Neuron (in vitro differentiated cells): Measurements from ENCODE around the gene CRACDL.

ENCODE experiments used
- H2AFZ ChIP-seq: one replicate; pipeline ENCODE4 v1.6.1; 2013; ENCODE audit warnings: low read depth, mild to moderate bottlenecking, inconsistent platforms, low read length, moderate library complexity
- H3K27me3 ChIP-seq: one replicate; pipeline ENCODE4 v1.6.1; 2013; ENCODE audit warnings: low read length; ENCODE audit not compliant: insufficient read depth
- H3K36me3 ChIP-seq: one replicate; pipeline ENCODE4 v1.6.1; 2013; ENCODE audit warnings: low read length; ENCODE audit not compliant: insufficient read depth
- H3K4me1 ChIP-seq: one replicate; pipeline ENCODE4 v1.6.1; 2013; ENCODE audit warnings: low read length; ENCODE audit not compliant: insufficient read depth
- H3K4me3 ChIP-seq: 2 replicates; pipeline ENCODE4 v1.5.1; 2013; ENCODE audit warnings: mild to moderate bottlenecking, low read length, moderate library complexity
- H3K9me3 ChIP-seq: one replicate; pipeline ENCODE4 v1.6.1; 2013; ENCODE audit warnings: low read length

The CRACDL gene

GRCh38 chr2:98801286-98801685 lies 134.7 kb downstream of the CRACDL start:
- no peaks in the 10 kb centered on the region for H3K36me3 ChIP-seq
- no peaks in the 10 kb centered on the region for H3K9me3 ChIP-seq
- peaks cover 6% of the 10 kb centered on the region for H3K4me1 ChIP-seq
- H3K4me3 ChIP-seq = no peak overlapping the region
- peaks cover 7% of the 10 kb centered on the region for H3K27me3 ChIP-seq
- H2AFZ ChIP-seq = no peak overlapping the region

GRCh38 chr2:98800330-98801064 lies 135.5 kb downstream of the CRACDL start:
- no peaks in the 10 kb centered on the region for H3K9me3 ChIP-seq
- H3K4me3 ChIP-seq = no peak overlapping the region
- no peaks in the 10 kb centered on the region for H3K36me3 ChIP-seq
- H3K4me1 ChIP-seq = peaks cover 2% of the 10 kb centered on the region
- no peak overlapping the region for H2AFZ ChIP-seq
- peaks cover 3% of the 10 kb centered on the region for H3K27me3 ChIP-seq

GRCh38 chr2:98799375-98800329 lies 136.4 kb downstream of the CRACDL start:
- Histone ChIP-seq H2AFZ (no peak overlapping the region), H3K36me3 (no peaks in the 10 kb centered on the region), H3K4me1 (no peaks in the 10 kb centered on the region), H3K4me3 (no peak overlapping the region), H3K9me3 (no peaks in the 10 kb centered on the region), H3K27me3 (no peaks in the 10 kb centered on the region)

GRCh38 chr2:98796775-98797544 lies 139.1 kb downstream of the CRACDL start:
- H3K4me1 ChIP-seq = no peaks in the 10 kb centered on the region
- no peaks in the 10 kb centered on the region for H3K27me3 ChIP-seq
- H3K36me3 ChIP-seq = no peaks in the 10 kb centered on the region
- no peak overlapping the region for H2AFZ ChIP-seq
- no peak overlapping the region for H3K4me3 ChIP-seq
- H3K9me3 ChIP-seq = no peaks in the 10 kb centered on the region

- Histone ChIP-seq H3K36me3 (no peaks in the 10 kb centered on the region), H3K27me3 (no peaks in the 10 kb centered on the region), H3K9me3 (no peaks in the 10 kb centered on the region), H2AFZ (no peak overlapping the region), H3K4me1 (no peaks in the 10 kb centered on the region), H3K4me3 (no peak overlapping the region)
These were observed 139.9 kb downstream of the CRACDL start for GRCh38 chr2:98795891-98796676.

GRCh38 chr2:98793897-98794830 lies 141.9 kb downstream of the CRACDL start:
- Histone ChIP-seq H3K4me3 (no peak overlapping the region), H3K9me3 (no peaks in the 10 kb centered on the region), H3K4me1 (no peaks in the 10 kb centered on the region), H2AFZ (no peak overlapping the region), H3K36me3 (no peaks in the 10 kb centered on the region), H3K27me3 (no peaks in the 10 kb centered on the region)

- Histone ChIP-seq H3K4me1 (no peaks in the 10 kb centered on the region), H3K9me3 (no peaks in the 10 kb centered on the region), H3K27me3 (no peaks in the 10 kb centered on the region), H2AFZ (no peak overlapping the region), H3K4me3 (no peak overlapping the region), H3K36me3 (no peaks in the 10 kb centered on the region)
These were observed 142.8 kb downstream of the CRACDL start for GRCh38 chr2:98793275-98793674.

- no peaks in the 10 kb centered on the region for H3K27me3 ChIP-seq
- H3K36me3 ChIP-seq = no peaks in the 10 kb centered on the region
These were observed 145.8 kb downstream of the CRACDL start for GRCh38 chr2:98790221-98790620.

GRCh38 chr2:98787700-98788099 lies 148.3 kb downstream of the CRACDL start:
- Histone ChIP-seq H3K4me3 (no peak overlapping the region), H3K9me3 (no peaks in the 10 kb centered on the region), H3K4me1 (no peaks in the 10 kb centered on the region), H3K36me3 (no peaks in the 10 kb centered on the region), H2AFZ (no peak overlapping the region), H3K27me3 (no peaks in the 10 kb centered on the region)

More at GRCh38 chr2:98790221-98790620, 145.8 kb downstream of the CRACDL start:
- Histone ChIP-seq H3K4me1 (no peaks in the 10 kb centered on the region), H3K4me3 (no peak overlapping the region), H2AFZ (no peak overlapping the region), H3K9me3 (no peaks in the 10 kb centered on the region)

GRCh38 chr2:98786179-98786578 lies 149.8 kb downstream of the CRACDL start:
- Histone ChIP-seq H3K4me3 (no peak overlapping the region), H2AFZ (no peak overlapping the region), H3K4me1 (no peaks in the 10 kb centered on the region), H3K36me3 (no peaks in the 10 kb centered on the region), H3K9me3 (no peaks in the 10 kb centered on the region), H3K27me3 (no peaks in the 10 kb centered on the region)

GRCh38 chr2:98782570-98782969 lies 153.5 kb downstream of the CRACDL start:
- no peaks in the 10 kb centered on the region for H3K4me1 ChIP-seq
- no peak overlapping the region for H2AFZ ChIP-seq
- no peaks in the 10 kb centered on the region for H3K9me3 ChIP-seq
- H3K36me3 ChIP-seq = no peaks in the 10 kb centered on the region
- no peak overlapping the region for H3K4me3 ChIP-seq
- H3K27me3 ChIP-seq = no peaks in the 10 kb centered on the region
